Naive thymus-derived CD4-positive, alpha-beta T cell (primary cell): Measurements from ENCODE around the gene DLX6. TPM values are rescaled to one million over a fixed set of nuclear protein-coding genes. Genes with fewer than 3 reads are reported as not detected.

Source experiments
- ATAC-seq: fragments of 150-1000 bp; cut with Tn5 transposase; 2 replicates; pipeline ENCODE4 v1.10.0; 2021; ENCODE audit warnings: mild to moderate bottlenecking, moderate library complexity
- CTCF ChIA-PET: fragments of 350-600 bp; sonication (Branson Sonifier 250); formaldehyde crosslinking; loops from one replicate; lab custom pipeline; 2021; ENCODE audit warnings: antibody characterized with exemption; lab: Charles Lee
- POLR2A ChIA-PET: fragments of 350-600 bp; sonication (Branson Sonifier 250); formaldehyde crosslinking; loops from one replicate; lab custom pipeline; 2021; ENCODE audit warnings: antibody characterized with exemption, inconsistent platforms; lab: Charles Lee
- DNase-seq, 9 donors: peaks; one replicate each; pipeline versions ENCODE4 v3.0.0 to v3.0.0-alpha.2; 2020 to 2022; ENCODE audit warnings: mixed read lengths in 1 of 9
- H3K27ac ChIP-seq: one replicate; pipeline ENCODE4 v1.7.0; 2013; ENCODE audit warnings: mild to moderate bottlenecking, low read depth, low read length, moderate library complexity
- H3K27me3 ChIP-seq, 2 donors: one replicate each; pipeline ENCODE4 v1.7.0; 2013; ENCODE audit warnings: low read length in 2 of 2, mild to moderate bottlenecking in 2 of 2, moderate library complexity in 2 of 2; ENCODE audit not compliant: control insufficient read depth in 2 of 2, insufficient read depth in 2 of 2
- H3K36me3 ChIP-seq, 3 experiments: 1 replicate in 2 of 3; 2 replicates in 1 of 3; pipeline ENCODE4 v1.7.0; 2013; ENCODE audit warnings: low read length in 3 of 3, mild to moderate bottlenecking in 3 of 3, moderate library complexity in 1 of 3; ENCODE audit not compliant: insufficient read depth in 3 of 3, control insufficient read depth in 2 of 3
- H3K4me1 ChIP-seq, 2 donors: one replicate each; pipeline ENCODE4 v1.7.0; 2013; ENCODE audit warnings: low read length in 2 of 2, mild to moderate bottlenecking in 2 of 2, moderate library complexity in 1 of 2; ENCODE audit not compliant: control insufficient read depth in 2 of 2, insufficient read depth in 2 of 2
- H3K4me3 ChIP-seq: 2 replicates; pipeline ENCODE4 v1.7.0; 2013; ENCODE audit warnings: mild to moderate bottlenecking, low read length
- H3K9me3 ChIP-seq, 3 experiments: 1 replicate in 2 of 3; 2 replicates in 1 of 3; pipeline ENCODE4 v1.7.0; 2013; ENCODE audit warnings: low read length in 3 of 3; ENCODE audit not compliant: control insufficient read depth in 2 of 3
- H3K27ac Mint-ChIP-seq, 9 donors: one replicate each; pipeline ENCODE4 v1.8.0; 2020 to 2022; ENCODE audit warnings: mixed read lengths in 9 of 9, mild to moderate bottlenecking in 8 of 9, moderate library complexity in 5 of 9, inconsistent platforms in 2 of 9
- H3K27me3 Mint-ChIP-seq, 5 donors: one replicate each; pipeline ENCODE4 v1.8.0; 2021 to 2022; ENCODE audit warnings: mixed read lengths in 5 of 5, mild to moderate bottlenecking in 1 of 5
- H3K36me3 Mint-ChIP-seq, 5 donors: one replicate each; pipeline ENCODE4 v1.8.0; 2020 to 2022; ENCODE audit warnings: mixed read lengths in 5 of 5, mild to moderate bottlenecking in 3 of 5, inconsistent platforms in 1 of 5
- H3K4me1 Mint-ChIP-seq, 7 donors: one replicate each; pipeline ENCODE4 v1.8.0; 2020 to 2022; ENCODE audit warnings: mixed read lengths in 7 of 7, mild to moderate bottlenecking in 3 of 7, inconsistent platforms in 1 of 7
- H3K4me3 Mint-ChIP-seq, 10 donors: one replicate each; pipeline ENCODE4 v1.8.0; 2020 to 2022; ENCODE audit warnings: mild to moderate bottlenecking in 10 of 10, mixed read lengths in 10 of 10, moderate library complexity in 6 of 10, inconsistent platforms in 2 of 10
- H3K9me3 Mint-ChIP-seq, 11 donors: one replicate each; pipeline ENCODE4 v1.8.0; 2020 to 2022; ENCODE audit warnings: mixed read lengths in 11 of 11, mild to moderate bottlenecking in 4 of 11, inconsistent platforms in 1 of 11, moderate library complexity in 1 of 11
- intact Hi-C, 2 donors: fragments of 100-400 bp; cut with micrococcal nuclease; formaldehyde crosslinking; loops; one replicate each; pipeline ENCODE4 v1.15.1; 2023
- polyA plus RNA-seq, 2 donors: library from polyadenylated mRNA; unstranded; fragments of 300-500 nt; fragmentation: Illumina TruSeq; gene quantifications; one replicate each; pipeline ENCODE4 v1.2.3, GENCODE V29; 2021
- total RNA-seq, 6 experiments: library from RNA in 5 of 6; stranded (reverse) in 5 of 6; gene quantifications; 1 replicate in 5 of 6; 2 replicates in 1 of 6; pipeline ENCODE4 v1.2.3 and lab custom pipeline; 2021 to 2026

Gene DLX6
- total RNA-seq (not detected), polyA plus RNA-seq (not detected), total RNA-seq (lab: John Stamatoyannopoulos, UW) (not detected)

DNA sequence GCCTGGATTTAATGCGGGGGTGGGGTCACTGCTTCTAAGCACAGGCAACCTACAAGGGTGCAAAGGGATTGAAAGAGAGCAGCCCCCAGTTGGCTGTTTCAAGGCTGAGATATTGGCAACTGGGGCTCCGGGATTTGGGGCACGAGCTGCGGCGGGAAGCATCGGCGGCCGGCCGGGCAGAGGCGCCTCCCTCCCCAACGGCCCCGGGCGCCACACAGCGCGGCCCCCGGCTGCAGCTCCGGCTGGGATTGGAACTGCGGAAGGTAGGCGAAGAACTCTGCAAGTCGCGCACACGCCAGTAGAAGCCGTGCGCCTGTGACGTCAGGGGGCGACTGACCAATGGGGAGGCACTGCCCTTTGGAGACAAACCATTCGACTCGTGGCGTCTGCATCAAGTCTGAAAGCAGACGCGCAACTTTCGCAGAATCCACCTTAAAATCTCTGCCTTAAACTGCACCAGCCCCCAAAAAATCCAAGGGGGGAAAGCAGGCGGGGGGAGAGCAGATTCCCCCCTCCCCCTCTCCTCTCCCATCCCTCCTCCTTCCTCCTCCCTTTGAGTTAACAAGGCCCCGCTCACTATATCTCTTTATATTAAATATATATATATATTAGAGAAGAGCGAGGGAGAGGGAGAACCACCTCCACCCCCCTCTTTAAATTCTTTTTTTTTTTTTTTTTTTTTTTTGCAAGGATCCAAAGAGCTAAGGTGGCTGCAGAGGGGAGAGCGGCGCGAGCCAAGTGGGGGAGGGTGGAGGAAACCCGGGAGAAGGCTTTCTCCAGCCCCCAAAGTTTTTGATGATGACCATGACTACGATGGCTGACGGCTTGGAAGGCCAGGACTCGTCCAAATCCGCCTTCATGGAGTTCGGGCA, at the start of gene DLX6:
DLX6 (plus strand) TSS at position 371 of the 872 bp plus-strand sequence; CDS start at position 796, 425 bp downstream.
- ATAC-seq: peak; percentile 13
- Histone ChIP-seq H3K9me3 (peaks cover 0 to 6% (median 0%) of the 10 kb centered on the region in 3 experiments), H3K36me3 (no peaks in the 10 kb centered on the region), H3K27ac (no peak within 1 kb of the TSS), H3K4me3 (peak within 1 kb of the TSS; percentile 33), H3K4me1 (peaks cover 12 to 19% of the 10 kb centered on the region in 2 donors), H3K27me3 (peaks cover 17 to 49% of the 10 kb centered on the region in 2 donors)
- Mint-ChIP-seq H3K4me3 (peak within 1 kb of the TSS; percentile 72 to 88 (median 76)), H3K27ac (peak within 1 kb of the TSS in 1 of 9 donors; percentile 29), H3K36me3 (peaks cover 0 to 8% (median 0%) of the 10 kb centered on the region in 5 donors), H3K4me1 (peaks cover 7 to 29% (median 20%) of the 10 kb centered on the region in 7 donors), H3K27me3 (peaks cover 80 to 92% (median 83%) of the 10 kb centered on the region in 5 donors), H3K9me3 (peaks cover 0 to 36% (median 9%) of the 10 kb centered on the region in 11 donors)
- ChIA-PET CTCF (no interaction called here), POLR2A (no interaction called here)
- DNase-seq: no peak
- intact Hi-C loops: no loop called here

DNA sequence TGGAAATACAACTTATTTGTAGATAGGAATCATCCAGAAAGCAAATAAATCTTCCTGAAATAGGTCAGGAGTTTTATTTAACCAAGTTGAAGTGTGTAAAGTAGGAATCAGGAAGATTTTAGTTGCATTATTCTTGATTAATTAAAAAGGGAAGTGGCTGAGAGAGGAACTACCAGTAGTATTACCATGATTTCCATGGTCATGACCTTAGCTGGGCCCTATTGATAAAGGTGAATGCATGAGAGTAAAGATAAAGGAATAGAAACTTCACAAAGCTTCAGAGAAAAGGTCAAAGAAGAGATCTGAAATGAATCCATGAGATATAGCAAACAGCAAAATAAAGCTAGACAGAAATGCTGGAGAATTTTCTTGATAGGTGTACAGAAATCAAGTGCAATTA, 46.2 kb upstream of the DLX6 start:
- Histone ChIP-seq H3K36me3 (no peaks in the 10 kb centered on the region), H3K27me3 (no peaks in the 10 kb centered on the region), H3K4me3 (no peak overlapping the region), H3K4me1 (no peaks in the 10 kb centered on the region), H3K27ac (no peak overlapping the region), H3K9me3 (no peaks in the 10 kb centered on the region)
- Mint-ChIP-seq H3K27ac (no peak overlapping the region), H3K36me3 (no peaks in the 10 kb centered on the region), H3K27me3 (peaks cover 15 to 51% (median 22%) of the 10 kb centered on the region in 5 donors), H3K4me3 (no peak overlapping the region), H3K4me1 (no peaks in the 10 kb centered on the region), H3K9me3 (peaks cover 0 to 5% (median 0%) of the 10 kb centered on the region in 11 donors)
- intact Hi-C loops: no loop called here
- POLR2A ChIA-PET: no interaction called here
- CTCF ChIA-PET: no interaction called here
- ATAC-seq (no peak), DNase-seq (no peak)

DNA sequence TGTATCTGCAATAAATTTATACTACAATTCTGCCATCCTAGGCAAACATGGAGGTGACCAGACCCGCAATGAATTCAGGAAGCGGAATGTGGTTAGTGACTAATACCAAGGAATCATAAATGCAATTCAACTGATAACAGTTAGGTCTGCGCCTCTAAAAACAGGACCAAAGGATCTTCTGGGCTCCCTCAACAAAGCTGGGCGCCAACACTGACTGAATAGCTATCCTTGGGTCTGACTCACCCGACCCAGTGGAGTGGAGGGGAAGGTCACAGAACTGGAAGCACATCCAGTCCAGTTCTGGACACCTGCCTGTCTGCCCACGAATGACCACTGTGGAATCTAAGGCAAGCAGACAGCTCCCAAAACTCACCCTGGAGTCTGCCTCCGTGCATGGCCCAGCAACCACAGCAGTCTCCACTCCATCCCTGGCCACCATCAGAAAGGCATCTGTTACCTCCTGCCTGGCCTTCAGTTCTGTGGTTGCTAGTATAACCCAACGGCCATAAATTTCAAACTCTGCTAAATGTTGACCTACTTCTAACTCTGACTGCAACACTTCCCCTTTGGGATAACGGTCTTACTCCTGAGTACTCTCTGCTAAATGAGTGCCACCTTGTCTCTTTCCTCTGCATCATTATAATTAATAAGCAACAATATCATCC, 43.0 kb upstream of the DLX6 start:
- no peak overlapping the region for H3K4me3 ChIP-seq
- no peak for DNase-seq
- Mint-ChIP-seq H3K36me3 (no peaks in the 10 kb centered on the region), H3K27ac (no peak overlapping the region), H3K4me1 (no peaks in the 10 kb centered on the region), H3K9me3 (peaks cover 0 to 5% (median 0%) of the 10 kb centered on the region in 11 donors), H3K4me3 (no peak overlapping the region), H3K27me3 (peaks cover 25 to 49% (median 34%) of the 10 kb centered on the region in 5 donors)
- intact Hi-C loops: no loop called here
- H3K27ac ChIP-seq: no peak overlapping the region
- H3K4me1 ChIP-seq: no peaks in the 10 kb centered on the region
- H3K36me3 ChIP-seq: no peaks in the 10 kb centered on the region
- POLR2A ChIA-PET: no interaction called here
- ATAC-seq: no peak
- H3K9me3 ChIP-seq: no peaks in the 10 kb centered on the region
- CTCF ChIA-PET: no interaction called here
- H3K27me3 ChIP-seq: no peaks in the 10 kb centered on the region

DNA sequence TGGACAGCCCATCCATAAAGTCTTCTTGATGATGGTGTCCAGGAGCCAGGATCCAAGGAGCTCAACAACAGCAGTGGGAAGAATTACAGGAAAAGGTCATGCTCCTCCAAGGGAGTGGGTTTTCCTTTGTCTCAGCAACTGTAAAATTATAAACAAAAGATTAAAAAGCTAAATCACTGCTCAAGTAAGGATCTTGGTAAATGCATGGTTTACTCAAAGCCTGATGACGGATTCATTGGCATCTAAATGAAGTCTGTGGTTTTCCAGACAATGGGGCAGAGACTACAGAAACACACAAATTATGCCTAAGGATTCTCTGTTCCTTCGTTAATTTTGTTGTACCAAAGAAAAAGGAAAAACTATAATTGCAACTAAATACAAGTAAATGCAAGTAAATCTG, 36.4 kb upstream of the DLX6 start:
- Mint-ChIP-seq H3K36me3 (no peaks in the 10 kb centered on the region), H3K27me3 (peaks cover 18 to 71% (median 49%) of the 10 kb centered on the region in 5 donors), H3K9me3 (peaks cover 0 to 5% (median 0%) of the 10 kb centered on the region in 11 donors), H3K4me3 (no peak overlapping the region), H3K4me1 (no peaks in the 10 kb centered on the region), H3K27ac (no peak overlapping the region)
- no peak overlapping the region for H3K4me3 ChIP-seq
- ATAC-seq: no peak
- no peaks in the 10 kb centered on the region for H3K36me3 ChIP-seq
- no peaks in the 10 kb centered on the region for H3K27me3 ChIP-seq
- ChIA-PET CTCF (no interaction called here), POLR2A (no interaction called here)
- intact Hi-C loops: no loop called here
- no peak overlapping the region for H3K27ac ChIP-seq
- no peaks in the 10 kb centered on the region for H3K9me3 ChIP-seq
- no peak for DNase-seq
- H3K4me1 ChIP-seq: no peaks in the 10 kb centered on the region

DNA sequence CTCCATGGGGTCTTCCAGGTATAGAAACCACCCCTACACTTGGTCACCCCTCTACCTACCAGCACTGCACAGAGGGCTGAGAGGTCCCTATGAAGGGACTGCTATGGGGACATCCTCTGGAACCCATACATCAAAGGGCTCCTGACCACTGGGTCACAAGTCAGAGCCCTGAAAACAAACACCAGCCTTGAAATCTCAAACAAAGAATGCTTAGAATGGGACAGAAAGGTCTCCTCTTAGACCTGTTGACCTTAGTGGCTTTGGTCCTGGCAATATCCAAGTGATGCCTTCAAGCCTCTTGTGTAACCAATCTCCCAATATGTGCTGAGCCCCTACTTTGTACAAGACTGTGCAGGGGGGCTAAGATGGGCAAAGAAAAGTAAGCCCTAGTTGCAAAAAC, 34.6 kb upstream of the DLX6 start:
- CTCF ChIA-PET: no interaction called here
- Histone ChIP-seq H3K4me3 (no peak overlapping the region), H3K9me3 (no peaks in the 10 kb centered on the region), H3K27ac (no peak overlapping the region), H3K4me1 (no peaks in the 10 kb centered on the region), H3K36me3 (no peaks in the 10 kb centered on the region), H3K27me3 (no peaks in the 10 kb centered on the region)
- Mint-ChIP-seq H3K9me3 (peaks cover 0 to 5% (median 0%) of the 10 kb centered on the region in 11 donors), H3K4me1 (no peaks in the 10 kb centered on the region), H3K27ac (no peak overlapping the region), H3K27me3 (peaks cover 8 to 66% (median 43%) of the 10 kb centered on the region in 5 donors), H3K36me3 (no peaks in the 10 kb centered on the region), H3K4me3 (no peak overlapping the region)
- no peak for ATAC-seq
- intact Hi-C loops: no loop called here
- DNase-seq: no peak
- POLR2A ChIA-PET: no interaction called here

DNA sequence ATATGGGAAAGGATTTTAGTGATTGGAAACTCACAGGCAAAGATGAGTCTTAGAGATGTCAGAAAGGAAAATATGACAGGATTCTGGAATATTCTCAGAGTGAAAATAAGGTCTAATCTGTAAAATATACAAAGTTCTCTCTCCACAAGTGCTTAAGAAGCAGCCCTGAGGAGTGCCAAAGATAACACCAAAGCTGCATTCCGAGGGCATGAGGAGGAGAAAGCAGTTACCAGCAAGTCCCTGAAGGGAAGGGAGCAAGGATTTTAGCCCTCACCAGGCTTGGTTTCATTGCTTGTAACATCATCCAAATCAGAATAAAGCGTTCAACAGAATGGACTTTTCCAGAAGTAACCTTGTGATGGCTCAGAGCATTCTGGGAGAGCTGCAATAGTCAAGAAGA, 31.4 kb upstream of the DLX6 start:
- H3K36me3 ChIP-seq: no peaks in the 10 kb centered on the region
- Mint-ChIP-seq H3K27ac (no peak overlapping the region), H3K9me3 (peaks cover 0 to 5% (median 0%) of the 10 kb centered on the region in 11 donors), H3K4me1 (no peaks in the 10 kb centered on the region), H3K36me3 (no peaks in the 10 kb centered on the region), H3K4me3 (no peak overlapping the region), H3K27me3 (peaks cover 10 to 64% (median 49%) of the 10 kb centered on the region in 5 donors)
- no peak for DNase-seq
- no peak for ATAC-seq
- H3K4me1 ChIP-seq: no peaks in the 10 kb centered on the region
- H3K4me3 ChIP-seq: no peak overlapping the region
- H3K27ac ChIP-seq: no peak overlapping the region
- ChIA-PET CTCF (no interaction called here), POLR2A (no interaction called here)
- intact Hi-C loops: no loop called here
- H3K27me3 ChIP-seq: peaks cover 0 to 3% of the 10 kb centered on the region in 2 donors
- no peaks in the 10 kb centered on the region for H3K9me3 ChIP-seq
